GM10248 (cell line): Measurements from ENCODE around the gene AGK.
"Not testable (repeated sequence)": the region's sequence is repeated elsewhere in the genome, so short reads cannot be mapped to it uniquely, and the experiment has no call there.

Experiments
- CTCF ChIA-PET: fragments of 300-600 bp; sonication (Branson Sonifier 250); formaldehyde crosslinking; extraction: SDS; loops from one replicate; lab custom pipeline; 2021; ENCODE audit warnings: antibody characterized with exemption; lab: Yijun Ruan, JAX
- POLR2A ChIA-PET: fragments of 350-650 bp; sonication (Branson Sonifier 250); formaldehyde crosslinking; extraction: SDS; loops from one replicate; lab custom pipeline; 2020; ENCODE audit warnings: antibody characterized with exemption; lab: Yijun Ruan, JAX
- DNase-seq: peaks from one replicate; pipeline ENCODE4 v3.0.0; 2012; ENCODE audit errors: extremely low spot score
- TF ChIP-seq, protein P1 (sequence below): IDR thresholded peaks from 2 replicates; pipeline ENCODE4 v1.5.1; 2012; ENCODE audit warnings: mild to moderate bottlenecking, low read depth; ENCODE audit errors: extremely low read depth, missing control alignments, control extremely low read depth

The AGK gene

GRCh38 chr7:141572175-141572574 lies 21.0 kb downstream of the AGK start:
- TF ChIP-seq, protein P1, sequence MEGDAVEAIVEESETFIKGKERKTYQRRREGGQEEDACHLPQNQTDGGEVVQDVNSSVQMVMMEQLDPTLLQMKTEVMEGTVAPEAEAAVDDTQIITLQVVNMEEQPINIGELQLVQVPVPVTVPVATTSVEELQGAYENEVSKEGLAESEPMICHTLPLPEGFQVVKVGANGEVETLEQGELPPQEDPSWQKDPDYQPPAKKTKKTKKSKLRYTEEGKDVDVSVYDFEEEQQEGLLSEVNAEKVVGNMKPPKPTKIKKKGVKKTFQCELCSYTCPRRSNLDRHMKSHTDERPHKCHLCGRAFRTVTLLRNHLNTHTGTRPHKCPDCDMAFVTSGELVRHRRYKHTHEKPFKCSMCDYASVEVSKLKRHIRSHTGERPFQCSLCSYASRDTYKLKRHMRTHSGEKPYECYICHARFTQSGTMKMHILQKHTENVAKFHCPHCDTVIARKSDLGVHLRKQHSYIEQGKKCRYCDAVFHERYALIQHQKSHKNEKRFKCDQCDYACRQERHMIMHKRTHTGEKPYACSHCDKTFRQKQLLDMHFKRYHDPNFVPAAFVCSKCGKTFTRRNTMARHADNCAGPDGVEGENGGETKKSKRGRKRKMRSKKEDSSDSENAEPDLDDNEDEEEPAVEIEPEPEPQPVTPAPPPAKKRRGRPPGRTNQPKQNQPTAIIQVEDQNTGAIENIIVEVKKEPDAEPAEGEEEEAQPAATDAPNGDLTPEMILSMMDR = no peak
- ChIA-PET CTCF (no interaction called here), POLR2A (no interaction called here)
- DNase-seq = no peak

DNA sequence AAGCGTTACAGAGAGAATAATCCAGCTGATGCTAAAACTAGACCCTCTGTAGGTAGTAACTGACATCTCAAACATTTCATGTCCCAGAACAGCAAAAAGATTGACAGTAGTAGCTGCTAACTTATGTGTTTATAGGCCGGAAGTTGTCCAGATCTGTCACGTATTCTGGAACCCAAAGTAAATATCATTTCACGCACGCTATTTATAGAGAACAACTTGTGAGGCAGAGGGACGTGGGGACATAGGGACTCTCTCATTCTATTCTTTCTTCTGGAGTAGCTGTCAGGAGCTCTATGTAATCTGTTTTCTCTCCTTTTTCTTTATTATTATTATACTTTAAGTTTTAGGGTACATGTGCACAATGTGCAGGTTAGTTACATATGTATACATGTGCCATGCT lies 22.3 kb downstream of the AGK start:
- TF ChIP-seq, protein P1 = no peak
- ChIA-PET POLR2A (no interaction called here), CTCF (interaction anchor here (1.7 to 1.8 kb wide), 3 partner anchors 12 to 163 kb away, joined by 4 to 7 read pairs (median 4); no protein-coding TSS in a partner anchor)
- no peak for DNase-seq

- DNase-seq = no peak
- CTCF ChIA-PET = interaction anchor here (1.2 to 1.8 kb wide), 4 partner anchors 10 to 161 kb away, joined by 3 to 7 read pairs (median 4); no protein-coding TSS in a partner anchor
- POLR2A ChIA-PET = no interaction called here
- TF ChIP-seq, protein P1 = no peak
Observed at GRCh38 chr7:141575164-141575563, 24.0 kb downstream of the AGK start.

- no peak for DNase-seq
- TF ChIP-seq, protein P1 = no peak
- ChIA-PET POLR2A (no interaction called here), CTCF (interaction anchor here (1.0 to 1.2 kb wide), 2 partner anchors 10 to 18 kb away, joined by 3 to 4 read pairs; no protein-coding TSS in a partner anchor)
Observed at GRCh38 chr7:141575654-141576448, 24.6 kb downstream of the AGK start.

- no peak for DNase-seq
- TF ChIP-seq, protein P1 = no peak
- POLR2A ChIA-PET = no interaction called here
- CTCF ChIA-PET = interaction anchor here (0.7 to 1.5 kb wide), 3 partner anchors 8 to 73 kb away, joined by 3 to 4 read pairs (median 3); no protein-coding TSS in a partner anchor
Observed at GRCh38 chr7:141577043-141577839, 26.0 kb downstream of the AGK start.

GRCh38 chr7:141579953-141580352 lies 28.7 kb downstream of the AGK start:
- DNase-seq, POLR2A ChIA-PET: not testable (repeated sequence)
- CTCF ChIA-PET = interaction anchor here (1.0 kb wide), 1 partner anchor 21 kb away, joined by 3 read pairs; no protein-coding TSS in a partner anchor

GRCh38 chr7:141582063-141582462 lies 30.9 kb downstream of the AGK start:
- POLR2A ChIA-PET = not testable (repeated sequence)
- CTCF ChIA-PET = interaction anchor here (1.1 kb wide), 1 partner anchor 19 kb away, joined by 4 read pairs; no protein-coding TSS in a partner anchor

More at GRCh38 chr7:141582063-141582462, 30.9 kb downstream of the AGK start:
- not testable (repeated sequence) for DNase-seq
